HUES6 (cell line): ENCODE results near the gene SH3BP5L.

Experiments used
- H3K27ac ChIP-seq: 2 replicates; pipeline ENCODE4 v1.7.0; 2013; ENCODE audit warnings: low read depth, mild to moderate bottlenecking, low read length, inconsistent platforms
- H3K27me3 ChIP-seq: 2 replicates; pipeline ENCODE4 v1.6.1; 2013; ENCODE audit warnings: low read length; ENCODE audit not compliant: control insufficient read depth, insufficient read depth
- H3K36me3 ChIP-seq: 2 replicates; pipeline ENCODE4 v1.6.1; 2013; ENCODE audit warnings: low read length; ENCODE audit not compliant: control insufficient read depth, insufficient read depth
- H3K4me1 ChIP-seq: 2 replicates; pipeline ENCODE4 v1.6.1; 2013; ENCODE audit warnings: low read length; ENCODE audit not compliant: control insufficient read depth, insufficient read depth
- H3K4me3 ChIP-seq: 2 replicates; pipeline ENCODE4 v1.5.1; 2013; ENCODE audit warnings: low read depth, low read length
- H3K9ac ChIP-seq: one replicate; pipeline ENCODE4 v1.6.1; 2013; ENCODE audit warnings: mild to moderate bottlenecking, low read length
- H3K9me3 ChIP-seq: 2 replicates; pipeline ENCODE4 v1.6.1; 2013; ENCODE audit warnings: low read depth, low read length; ENCODE audit not compliant: control insufficient read depth, insufficient read depth

Gene SH3BP5L

DNA sequence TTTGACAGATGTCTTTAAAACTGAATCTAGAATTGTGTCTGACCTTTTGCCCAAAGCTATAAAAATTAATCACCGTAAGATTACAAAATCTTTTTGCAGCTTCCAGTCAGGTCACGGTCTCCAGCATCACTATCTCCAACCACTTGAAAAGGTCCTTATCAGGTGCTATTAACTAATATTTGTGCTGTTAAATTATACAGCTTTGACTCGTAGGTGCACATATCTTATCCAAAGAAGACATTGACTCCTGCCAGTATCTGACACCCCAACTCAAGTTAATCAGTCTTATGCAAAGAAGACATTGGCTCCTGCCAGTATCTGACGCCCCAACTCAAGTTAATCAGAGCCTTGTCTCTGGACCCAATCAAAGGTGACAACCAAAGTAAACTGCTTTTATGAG, 50.3 kb downstream of the SH3BP5L start:
- H3K27me3 ChIP-seq = no peaks in the 10 kb centered on the region; the same call in 1 of the 2 replicates
- peaks cover 52% of the 10 kb centered on the region; the same call in 1 of the 2 replicates for H3K9me3 ChIP-seq
- no peak overlapping the region for H3K27ac ChIP-seq
- H3K36me3 ChIP-seq = no peaks in the 10 kb centered on the region
- no peak overlapping the region for H3K9ac ChIP-seq
- no peak overlapping the region for H3K4me3 ChIP-seq
- no peaks in the 10 kb centered on the region for H3K4me1 ChIP-seq
